Right lobe of liver (tissue), 4 donors: ENCODE results near the gene RIMS4.

ENCODE experiments used
- POLR2A ChIP-seq: fragments of 450-650 bp; IDR thresholded peaks from one replicate; pipeline ENCODE4 v1.6.1; 2017; ENCODE audit warnings: antibody characterized with exemption, mild to moderate bottlenecking
- TF ChIP-seq, protein P1 (sequence below), 4 donors: fragments of 200-600 bp in 3 of 4; fragments of 450-650 bp in 1 of 4; IDR thresholded peaks; one replicate each; pipeline versions ENCODE4 v1.5.1 to v1.8.0; 2016 to 2022; ENCODE audit warnings: antibody characterized with exemption in 4 of 4, mild to moderate bottlenecking in 2 of 4
- donor health status: DM: no; HTN: no; CAD: no.
- donor health status: DM: no; HTN: no; CAD: no.
- donor health status: DM: no; HTN: yes; CAD: no.

DNA sequence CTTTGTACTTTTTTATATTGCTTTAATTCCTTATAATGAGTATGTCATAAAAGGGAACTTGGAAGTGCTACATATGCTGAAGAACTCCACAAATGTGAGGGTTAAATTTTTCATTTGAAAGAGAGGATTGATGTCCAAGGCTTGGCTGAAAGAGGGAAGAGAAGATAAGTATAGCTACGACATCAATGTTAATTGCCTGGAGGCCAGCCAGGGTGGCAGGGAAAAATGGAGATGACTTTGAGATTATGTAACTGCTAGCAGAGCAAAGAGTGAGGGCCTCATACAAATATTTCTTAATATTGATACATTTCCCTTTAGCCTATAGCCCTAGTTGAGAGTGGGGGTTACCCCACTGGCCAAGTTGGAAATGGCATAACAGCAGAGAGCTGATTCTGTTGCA lies 24.8 kb upstream of the RIMS4 start:
- TF ChIP-seq, protein P1, sequence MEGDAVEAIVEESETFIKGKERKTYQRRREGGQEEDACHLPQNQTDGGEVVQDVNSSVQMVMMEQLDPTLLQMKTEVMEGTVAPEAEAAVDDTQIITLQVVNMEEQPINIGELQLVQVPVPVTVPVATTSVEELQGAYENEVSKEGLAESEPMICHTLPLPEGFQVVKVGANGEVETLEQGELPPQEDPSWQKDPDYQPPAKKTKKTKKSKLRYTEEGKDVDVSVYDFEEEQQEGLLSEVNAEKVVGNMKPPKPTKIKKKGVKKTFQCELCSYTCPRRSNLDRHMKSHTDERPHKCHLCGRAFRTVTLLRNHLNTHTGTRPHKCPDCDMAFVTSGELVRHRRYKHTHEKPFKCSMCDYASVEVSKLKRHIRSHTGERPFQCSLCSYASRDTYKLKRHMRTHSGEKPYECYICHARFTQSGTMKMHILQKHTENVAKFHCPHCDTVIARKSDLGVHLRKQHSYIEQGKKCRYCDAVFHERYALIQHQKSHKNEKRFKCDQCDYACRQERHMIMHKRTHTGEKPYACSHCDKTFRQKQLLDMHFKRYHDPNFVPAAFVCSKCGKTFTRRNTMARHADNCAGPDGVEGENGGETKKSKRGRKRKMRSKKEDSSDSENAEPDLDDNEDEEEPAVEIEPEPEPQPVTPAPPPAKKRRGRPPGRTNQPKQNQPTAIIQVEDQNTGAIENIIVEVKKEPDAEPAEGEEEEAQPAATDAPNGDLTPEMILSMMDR (IDR thresholded peaks at IDR 0.05), result no peak
- TF ChIP-seq POLR2A, result no peak
